A549 (cell line): Measurements from ENCODE around the gene HMGN4.

Experiments used
- CEBPB ChIP-seq, 2 experiments: fragments of >200 bp in 1 of 2; sonication (Bioruptor Twin) in 1 of 2; formaldehyde crosslinking in 1 of 2; IDR thresholded peaks; 2 replicates each; pipeline ENCODE4 v1.6.1; 2012 to 2016
- CTCF ChIP-seq: fragments of >200 bp; sonication (Bioruptor Twin); formaldehyde crosslinking; IDR thresholded peaks from 3 replicates; pipeline ENCODE4 v1.5.1; 2016
- KDM1A ChIP-seq: fragments of 200-600 bp; sonication (generic); IDR thresholded peaks from 2 replicates; pipeline ENCODE4 v1.6.1; 2016; ENCODE audit warnings: low read depth, mild to moderate bottlenecking
- POLR2A ChIP-seq: IDR thresholded peaks from 2 replicates; pipeline ENCODE4 v1.6.1; 2012; ENCODE audit warnings: mild to moderate bottlenecking, low read length
- RFX5 ChIP-seq: fragments of 450-650 bp; IDR thresholded peaks from 2 replicates; pipeline ENCODE4 v1.7.1; 2014; ENCODE audit warnings: antibody characterized with exemption, mild to moderate bottlenecking, moderate library complexity
- SMC3 ChIP-seq: fragments of >200 bp; sonication (Bioruptor Twin); formaldehyde crosslinking; IDR thresholded peaks from 3 replicates; pipeline ENCODE4 v1.6.1; 2018; ENCODE audit warnings: inconsistent platforms
- TF ChIP-seq, protein P1 (sequence below): IDR thresholded peaks from 2 replicates; pipeline ENCODE4 v1.6.1; 2012

- TF ChIP-seq CTCF: no peak
- no peak for TF ChIP-seq SMC3
- TF ChIP-seq CEBPB (IDR thresholded peaks at IDR 0.05): no peak
- TF ChIP-seq KDM1A: no peak
- TF ChIP-seq RFX5: no peak
- TF ChIP-seq, protein P1, sequence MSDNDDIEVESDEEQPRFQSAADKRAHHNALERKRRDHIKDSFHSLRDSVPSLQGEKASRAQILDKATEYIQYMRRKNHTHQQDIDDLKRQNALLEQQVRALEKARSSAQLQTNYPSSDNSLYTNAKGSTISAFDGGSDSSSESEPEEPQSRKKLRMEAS: no peak
- TF ChIP-seq POLR2A: no peak
Measured at GRCh38 chr6:26581164-26581915, 43.2 kb downstream of the HMGN4 start.
